Gastroesophageal sphincter (tissue), 3 donors: ENCODE results near the gene CYFIP1.

Experiments
- POLR2A ChIP-seq, 2 donors: fragments of 450-650 bp; IDR thresholded peaks; one replicate each; pipeline ENCODE4 v1.6.1; 2017; ENCODE audit warnings: antibody characterized with exemption in 2 of 2, mild to moderate bottlenecking in 2 of 2, moderate library complexity in 1 of 2
- TF ChIP-seq, protein P1 (sequence below), 4 experiments: fragments of 200-600 bp in 2 of 4; fragments of 450-650 bp in 2 of 4; sonication (generic) in 1 of 4; IDR thresholded peaks; one replicate each; pipeline ENCODE4 v1.5.1; 2017 to 2019; ENCODE audit warnings: antibody characterized with exemption in 4 of 4, mild to moderate bottlenecking in 2 of 4, moderate library complexity in 2 of 4

DNA sequence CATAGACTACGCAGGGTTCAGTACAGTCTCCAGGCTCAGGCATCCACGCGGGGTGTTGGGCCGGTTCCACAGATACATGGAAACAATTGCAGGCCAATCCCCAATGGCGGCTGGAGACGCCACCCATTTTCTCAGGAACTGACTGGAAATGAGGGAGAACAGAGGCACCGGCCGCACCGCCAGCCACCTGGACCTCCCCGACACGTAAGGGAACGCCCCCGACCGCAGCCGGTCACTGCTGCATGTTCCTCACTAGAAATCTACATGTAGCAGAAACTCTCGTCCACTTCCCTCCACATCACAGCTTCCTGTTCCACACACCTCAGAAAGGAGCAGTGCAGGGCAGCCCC lies 29.2 kb downstream of the CYFIP1 start:
- TF ChIP-seq, protein P1, sequence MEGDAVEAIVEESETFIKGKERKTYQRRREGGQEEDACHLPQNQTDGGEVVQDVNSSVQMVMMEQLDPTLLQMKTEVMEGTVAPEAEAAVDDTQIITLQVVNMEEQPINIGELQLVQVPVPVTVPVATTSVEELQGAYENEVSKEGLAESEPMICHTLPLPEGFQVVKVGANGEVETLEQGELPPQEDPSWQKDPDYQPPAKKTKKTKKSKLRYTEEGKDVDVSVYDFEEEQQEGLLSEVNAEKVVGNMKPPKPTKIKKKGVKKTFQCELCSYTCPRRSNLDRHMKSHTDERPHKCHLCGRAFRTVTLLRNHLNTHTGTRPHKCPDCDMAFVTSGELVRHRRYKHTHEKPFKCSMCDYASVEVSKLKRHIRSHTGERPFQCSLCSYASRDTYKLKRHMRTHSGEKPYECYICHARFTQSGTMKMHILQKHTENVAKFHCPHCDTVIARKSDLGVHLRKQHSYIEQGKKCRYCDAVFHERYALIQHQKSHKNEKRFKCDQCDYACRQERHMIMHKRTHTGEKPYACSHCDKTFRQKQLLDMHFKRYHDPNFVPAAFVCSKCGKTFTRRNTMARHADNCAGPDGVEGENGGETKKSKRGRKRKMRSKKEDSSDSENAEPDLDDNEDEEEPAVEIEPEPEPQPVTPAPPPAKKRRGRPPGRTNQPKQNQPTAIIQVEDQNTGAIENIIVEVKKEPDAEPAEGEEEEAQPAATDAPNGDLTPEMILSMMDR (IDR thresholded peaks at IDR 0.05), result no peak
- no peak for TF ChIP-seq POLR2A (IDR thresholded peaks at IDR 0.05)
